ENCODE measurements around the gene PAPPA2.

GRCh38 chr1:176838276-176838995 is 375.5 kb downstream of the PAPPA2 start:
- no peak for TF ChIP-seq CTCF (conservative IDR thresholded peaks at IDR 0.05)
- no peak for TF ChIP-seq ZFX (IDR thresholded peaks at IDR 0.05)
